PFSK-1 (cell line): ENCODE results near the gene NCAPD3.

Experiments
- FOXP2 ChIP-seq: optimal IDR thresholded peaks from 2 replicates; pipeline ENCODE3; 2011; ENCODE audit warnings: borderline replicate concordance, control low read depth, inconsistent platforms; ENCODE audit not compliant: insufficient read depth; ENCODE audit errors: extremely low read length, extremely low read depth
- POLR2AphosphoS5 ChIP-seq: IDR thresholded peaks from 2 replicates; pipeline ENCODE4 v1.6.1; 2012; ENCODE audit warnings: low read depth, mild to moderate bottlenecking, control low read depth, low read length, moderate library complexity
- SIN3A ChIP-seq: IDR thresholded peaks from 2 replicates; pipeline ENCODE4 v1.6.1; 2012; ENCODE audit warnings: mild to moderate bottlenecking, low read length, moderate library complexity, borderline replicate concordance; ENCODE audit not compliant: insufficient read depth
- TAF1 ChIP-seq: IDR thresholded peaks from 2 replicates; pipeline ENCODE4 v1.6.1; 2012; ENCODE audit warnings: low read length, control low read depth, borderline replicate concordance; ENCODE audit not compliant: insufficient read depth
- TF ChIP-seq, protein P1 (sequence below), 2 experiments: IDR thresholded peaks; 2 replicates each; pipeline versions ENCODE4 v1.6.1 to v1.8.0; 2011 to 2012; ENCODE audit warnings: low read depth in 2 of 2, low read length in 2 of 2, control low read depth in 1 of 2, inconsistent platforms in 1 of 2, mild to moderate bottlenecking in 1 of 2, moderate library complexity in 1 of 2; ENCODE audit not compliant: insufficient read depth in 1 of 2

The NCAPD3 gene

DNA sequence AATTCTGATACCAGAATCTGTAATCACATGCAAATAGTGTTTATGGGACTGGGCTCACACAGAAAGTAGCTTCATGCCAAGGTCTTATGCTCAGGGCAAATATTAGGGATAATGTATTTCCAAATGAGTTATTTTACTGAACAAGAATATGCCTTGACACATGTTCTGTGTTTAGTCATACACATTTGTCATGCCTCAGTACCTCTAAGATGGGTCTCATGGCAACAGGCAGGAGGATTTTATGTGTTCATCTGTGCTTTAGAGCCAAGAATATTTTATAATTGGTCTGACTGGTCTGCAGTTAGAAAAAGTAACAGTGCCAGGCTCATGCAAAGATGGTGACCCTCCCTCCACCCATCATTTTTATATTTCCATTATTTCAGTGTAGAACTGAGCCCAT, 105.8 kb downstream of the NCAPD3 start:
- TF ChIP-seq TAF1 (no peak), SIN3A (no peak), POLR2AphosphoS5 (no peak), FOXP2 (no peak)
- TF ChIP-seq, protein P1, sequence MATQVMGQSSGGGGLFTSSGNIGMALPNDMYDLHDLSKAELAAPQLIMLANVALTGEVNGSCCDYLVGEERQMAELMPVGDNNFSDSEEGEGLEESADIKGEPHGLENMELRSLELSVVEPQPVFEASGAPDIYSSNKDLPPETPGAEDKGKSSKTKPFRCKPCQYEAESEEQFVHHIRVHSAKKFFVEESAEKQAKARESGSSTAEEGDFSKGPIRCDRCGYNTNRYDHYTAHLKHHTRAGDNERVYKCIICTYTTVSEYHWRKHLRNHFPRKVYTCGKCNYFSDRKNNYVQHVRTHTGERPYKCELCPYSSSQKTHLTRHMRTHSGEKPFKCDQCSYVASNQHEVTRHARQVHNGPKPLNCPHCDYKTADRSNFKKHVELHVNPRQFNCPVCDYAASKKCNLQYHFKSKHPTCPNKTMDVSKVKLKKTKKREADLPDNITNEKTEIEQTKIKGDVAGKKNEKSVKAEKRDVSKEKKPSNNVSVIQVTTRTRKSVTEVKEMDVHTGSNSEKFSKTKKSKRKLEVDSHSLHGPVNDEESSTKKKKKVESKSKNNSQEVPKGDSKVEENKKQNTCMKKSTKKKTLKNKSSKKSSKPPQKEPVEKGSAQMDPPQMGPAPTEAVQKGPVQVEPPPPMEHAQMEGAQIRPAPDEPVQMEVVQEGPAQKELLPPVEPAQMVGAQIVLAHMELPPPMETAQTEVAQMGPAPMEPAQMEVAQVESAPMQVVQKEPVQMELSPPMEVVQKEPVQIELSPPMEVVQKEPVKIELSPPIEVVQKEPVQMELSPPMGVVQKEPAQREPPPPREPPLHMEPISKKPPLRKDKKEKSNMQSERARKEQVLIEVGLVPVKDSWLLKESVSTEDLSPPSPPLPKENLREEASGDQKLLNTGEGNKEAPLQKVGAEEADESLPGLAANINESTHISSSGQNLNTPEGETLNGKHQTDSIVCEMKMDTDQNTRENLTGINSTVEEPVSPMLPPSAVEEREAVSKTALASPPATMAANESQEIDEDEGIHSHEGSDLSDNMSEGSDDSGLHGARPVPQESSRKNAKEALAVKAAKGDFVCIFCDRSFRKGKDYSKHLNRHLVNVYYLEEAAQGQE (IDR thresholded peaks at IDR 0.05; ENCODE audit: insufficient read depth in 1 of 2, low read depth in 2 of 2, low read length in 2 of 2), result no peak

DNA sequence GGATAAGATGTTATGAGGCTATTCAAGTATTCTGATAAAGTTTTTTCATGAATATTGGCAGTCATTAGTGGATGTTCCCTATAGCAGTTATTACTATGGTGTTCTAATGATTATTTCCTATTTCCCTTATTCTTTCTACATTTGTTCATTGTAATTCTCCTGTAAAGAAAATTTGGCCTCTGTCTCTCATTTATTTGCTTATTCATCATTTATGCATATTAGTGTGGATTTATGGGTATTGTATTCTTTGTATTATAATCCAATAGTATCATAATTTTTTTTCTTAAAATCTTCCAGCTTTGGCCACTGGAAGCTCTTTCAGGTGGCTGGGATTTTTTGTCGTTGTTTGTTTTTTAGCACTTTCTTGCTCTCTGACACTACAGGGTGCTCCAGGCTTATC, 107.6 kb downstream of the NCAPD3 start:
- TF ChIP-seq POLR2AphosphoS5 (no peak), SIN3A (no peak), TAF1 (no peak), FOXP2 (no peak)
- TF ChIP-seq, protein P1 (IDR thresholded peaks at IDR 0.05; ENCODE audit: insufficient read depth in 1 of 2, low read depth in 2 of 2, low read length in 2 of 2), result no peak

DNA sequence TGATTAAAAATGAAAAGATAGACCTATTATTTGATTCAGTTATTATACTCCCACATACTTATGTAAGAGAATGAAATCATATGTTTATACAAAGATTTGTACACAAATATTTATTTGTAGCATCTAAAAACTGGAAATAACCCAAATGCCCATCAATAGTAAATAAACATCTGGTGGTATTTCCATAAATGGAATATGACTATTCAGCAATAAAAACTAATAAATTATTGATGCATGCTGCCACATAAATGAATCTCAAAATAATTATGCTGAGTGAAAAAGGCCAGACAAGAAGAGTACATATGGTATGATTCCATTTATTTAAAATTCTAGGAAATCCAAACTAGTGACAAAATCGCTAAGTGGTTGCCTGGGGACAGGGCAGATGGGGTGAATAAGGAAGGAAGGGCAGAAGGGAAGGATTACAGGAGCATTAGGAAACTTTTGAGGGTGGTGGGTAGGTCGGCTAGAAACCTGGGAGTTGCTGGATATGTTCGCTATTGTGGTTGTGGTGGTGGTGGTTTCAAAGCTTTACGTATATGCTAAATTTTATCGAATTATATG, 113.4 kb downstream of the NCAPD3 start:
- TF ChIP-seq POLR2AphosphoS5, result no peak
- TF ChIP-seq TAF1, result no peak
- TF ChIP-seq SIN3A, result no peak
- TF ChIP-seq, protein P1 (IDR thresholded peaks at IDR 0.05; ENCODE audit: insufficient read depth in 1 of 2, low read depth in 2 of 2, low read length in 2 of 2), result no peak
- no peak for TF ChIP-seq FOXP2
